ENCODE results near the gene ITPA.

DNA sequence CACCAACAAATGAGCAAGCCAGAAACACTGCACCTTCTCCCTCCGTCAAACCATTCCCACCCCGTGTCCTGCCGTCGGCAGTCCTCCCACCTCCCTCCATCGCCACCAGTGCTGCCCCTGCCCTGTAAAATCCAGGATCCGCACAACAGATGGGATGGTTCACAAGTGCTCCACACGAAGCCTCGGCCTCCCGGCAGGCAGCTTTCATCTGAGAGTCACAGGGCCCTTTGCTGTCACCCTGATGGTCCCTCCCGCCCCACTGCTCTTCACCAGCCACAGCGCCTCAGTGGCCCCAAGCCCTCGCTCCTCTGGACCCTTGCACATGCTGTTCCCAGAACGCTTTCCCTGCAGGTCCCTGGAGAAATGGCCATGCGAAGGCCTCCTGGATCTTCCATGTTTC, 17.6 kb downstream of the ITPA start:
- TF ChIP-seq SP1 (CRISPR knock-in tag; conservative IDR thresholded peaks at IDR 0.05) = no peak
- TF ChIP-seq FOXP1 (CRISPR knock-in tag; IDR thresholded peaks at IDR 0.05; ENCODE audit: borderline replicate concordance) = no peak
- no peak for TF ChIP-seq AFF4 (CRISPR knock-in tag; IDR thresholded peaks at IDR 0.05; ENCODE audit: borderline replicate concordance)
- TF ChIP-seq, protein P1, sequence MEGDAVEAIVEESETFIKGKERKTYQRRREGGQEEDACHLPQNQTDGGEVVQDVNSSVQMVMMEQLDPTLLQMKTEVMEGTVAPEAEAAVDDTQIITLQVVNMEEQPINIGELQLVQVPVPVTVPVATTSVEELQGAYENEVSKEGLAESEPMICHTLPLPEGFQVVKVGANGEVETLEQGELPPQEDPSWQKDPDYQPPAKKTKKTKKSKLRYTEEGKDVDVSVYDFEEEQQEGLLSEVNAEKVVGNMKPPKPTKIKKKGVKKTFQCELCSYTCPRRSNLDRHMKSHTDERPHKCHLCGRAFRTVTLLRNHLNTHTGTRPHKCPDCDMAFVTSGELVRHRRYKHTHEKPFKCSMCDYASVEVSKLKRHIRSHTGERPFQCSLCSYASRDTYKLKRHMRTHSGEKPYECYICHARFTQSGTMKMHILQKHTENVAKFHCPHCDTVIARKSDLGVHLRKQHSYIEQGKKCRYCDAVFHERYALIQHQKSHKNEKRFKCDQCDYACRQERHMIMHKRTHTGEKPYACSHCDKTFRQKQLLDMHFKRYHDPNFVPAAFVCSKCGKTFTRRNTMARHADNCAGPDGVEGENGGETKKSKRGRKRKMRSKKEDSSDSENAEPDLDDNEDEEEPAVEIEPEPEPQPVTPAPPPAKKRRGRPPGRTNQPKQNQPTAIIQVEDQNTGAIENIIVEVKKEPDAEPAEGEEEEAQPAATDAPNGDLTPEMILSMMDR (IDR thresholded peaks at IDR 0.05) = no peak
- TF ChIP-seq, protein P2, sequence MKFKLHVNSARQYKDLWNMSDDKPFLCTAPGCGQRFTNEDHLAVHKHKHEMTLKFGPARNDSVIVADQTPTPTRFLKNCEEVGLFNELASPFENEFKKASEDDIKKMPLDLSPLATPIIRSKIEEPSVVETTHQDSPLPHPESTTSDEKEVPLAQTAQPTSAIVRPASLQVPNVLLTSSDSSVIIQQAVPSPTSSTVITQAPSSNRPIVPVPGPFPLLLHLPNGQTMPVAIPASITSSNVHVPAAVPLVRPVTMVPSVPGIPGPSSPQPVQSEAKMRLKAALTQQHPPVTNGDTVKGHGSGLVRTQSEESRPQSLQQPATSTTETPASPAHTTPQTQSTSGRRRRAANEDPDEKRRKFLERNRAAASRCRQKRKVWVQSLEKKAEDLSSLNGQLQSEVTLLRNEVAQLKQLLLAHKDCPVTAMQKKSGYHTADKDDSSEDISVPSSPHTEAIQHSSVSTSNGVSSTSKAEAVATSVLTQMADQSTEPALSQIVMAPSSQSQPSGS (CRISPR knock-in tag; IDR thresholded peaks at IDR 0.05; ENCODE audit: borderline replicate concordance, low read depth) = no peak
- no peak for TF ChIP-seq NFYB (CRISPR knock-in tag; conservative IDR thresholded peaks at IDR 0.05; ENCODE audit: low read depth)
